GM18519 (cell line): ENCODE results near the gene SH3BP1.
"Not testable (repeated sequence)": the region's sequence is repeated elsewhere in the genome, so short reads cannot be mapped to it uniquely, and the experiment has no call there.

Source experiments
- ATAC-seq: cut with Tn5 transposase; IDR thresholded peaks from one replicate; pipeline ENCODE4 v1.9.1; 2021; ENCODE audit warnings: mild to moderate bottlenecking, moderate library complexity; ENCODE audit not compliant: unreplicated experiment, low FRiP score

The SH3BP1 gene, protein sequence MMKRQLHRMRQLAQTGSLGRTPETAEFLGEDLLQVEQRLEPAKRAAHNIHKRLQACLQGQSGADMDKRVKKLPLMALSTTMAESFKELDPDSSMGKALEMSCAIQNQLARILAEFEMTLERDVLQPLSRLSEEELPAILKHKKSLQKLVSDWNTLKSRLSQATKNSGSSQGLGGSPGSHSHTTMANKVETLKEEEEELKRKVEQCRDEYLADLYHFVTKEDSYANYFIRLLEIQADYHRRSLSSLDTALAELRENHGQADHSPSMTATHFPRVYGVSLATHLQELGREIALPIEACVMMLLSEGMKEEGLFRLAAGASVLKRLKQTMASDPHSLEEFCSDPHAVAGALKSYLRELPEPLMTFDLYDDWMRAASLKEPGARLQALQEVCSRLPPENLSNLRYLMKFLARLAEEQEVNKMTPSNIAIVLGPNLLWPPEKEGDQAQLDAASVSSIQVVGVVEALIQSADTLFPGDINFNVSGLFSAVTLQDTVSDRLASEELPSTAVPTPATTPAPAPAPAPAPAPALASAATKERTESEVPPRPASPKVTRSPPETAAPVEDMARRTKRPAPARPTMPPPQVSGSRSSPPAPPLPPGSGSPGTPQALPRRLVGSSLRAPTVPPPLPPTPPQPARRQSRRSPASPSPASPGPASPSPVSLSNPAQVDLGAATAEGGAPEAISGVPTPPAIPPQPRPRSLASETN

DNA sequence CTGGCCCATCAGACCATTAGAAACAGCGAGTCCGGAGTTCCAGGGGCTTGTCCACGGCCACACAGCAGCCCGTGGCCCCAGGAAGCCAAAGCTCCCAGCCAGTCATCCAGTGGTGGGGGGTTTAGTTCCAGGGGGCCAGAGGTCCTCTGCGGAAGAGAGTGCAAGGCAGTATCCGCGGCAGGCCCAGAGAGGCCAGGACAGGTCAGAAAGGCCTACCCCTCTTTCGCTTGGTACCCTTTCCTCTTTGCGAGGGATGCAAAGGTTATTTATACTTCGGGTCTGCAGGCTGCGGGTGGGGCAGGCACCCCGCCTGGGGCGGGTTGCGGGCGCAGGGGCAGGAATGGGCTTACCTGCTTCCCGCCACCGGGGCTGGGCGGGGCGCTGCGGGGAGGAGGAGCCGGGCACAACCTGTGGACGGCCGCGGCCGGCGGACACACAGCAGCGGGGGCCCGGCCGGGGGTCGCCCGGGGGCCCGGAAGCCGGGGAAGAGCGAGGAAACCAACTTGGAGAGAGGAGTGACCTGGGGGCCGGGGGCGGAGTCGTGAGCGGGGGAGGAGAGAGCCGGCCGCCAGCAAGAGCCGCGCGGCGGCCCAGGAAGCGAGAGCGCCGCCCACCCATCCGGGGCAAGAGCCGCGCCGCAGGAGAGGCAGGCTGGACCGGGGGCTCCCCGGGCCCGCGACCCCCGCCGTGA is at the start of gene SH3BP1:
TSS of gene SH3BP1 (plus strand) at position 600 of the 691 bp plus-strand sequence. CDS start 119 bp downstream, outside the sequence.
- no peak for ATAC-seq

DNA sequence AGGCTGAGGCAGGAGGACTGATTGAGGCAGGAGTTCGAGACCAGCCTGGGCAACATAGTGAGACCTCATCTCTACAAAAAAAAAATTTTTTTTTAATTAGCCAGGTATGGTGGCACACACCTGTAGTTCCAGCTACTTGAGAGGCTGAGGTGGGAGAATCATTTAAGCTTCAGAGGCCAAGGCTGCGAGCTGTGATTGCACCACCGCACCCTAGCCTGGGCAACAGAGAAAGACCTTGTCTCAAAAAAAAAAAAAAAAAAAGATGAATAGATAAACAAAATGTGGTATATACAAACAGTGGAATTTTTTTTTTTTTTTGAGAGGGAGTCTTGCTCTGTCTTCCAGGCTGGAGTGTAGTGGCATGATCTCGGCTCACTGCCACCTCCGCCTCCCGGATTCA is 48.4 kb upstream of the SH3BP1 start:
- not testable (repeated sequence) for ATAC-seq

- no peak for ATAC-seq
These were observed 47.6 kb upstream of the SH3BP1 start for GRCh38 chr22:37591823-37592404.

GRCh38 chr22:37594237-37594636 is 45.2 kb upstream of the SH3BP1 start:
- ATAC-seq, result no peak

- no peak for ATAC-seq
These were observed 40.3 kb upstream of the SH3BP1 start for GRCh38 chr22:37599153-37599552.

DNA sequence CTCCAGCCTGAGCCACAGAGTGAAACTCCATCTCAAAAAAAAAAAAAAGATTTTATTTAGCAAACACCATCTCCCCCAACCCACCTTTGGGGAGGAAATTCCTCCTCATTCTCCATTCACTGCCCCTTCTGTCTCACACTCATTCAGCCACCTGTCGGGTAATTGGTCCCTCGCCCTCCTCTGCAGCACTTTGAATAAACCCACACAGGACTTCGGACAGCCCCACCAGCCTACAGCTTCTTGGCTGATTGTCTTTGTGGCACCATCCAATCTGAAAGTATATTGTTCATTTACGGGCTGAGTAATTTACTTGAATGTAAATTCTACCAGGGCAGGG is 38.3 kb upstream of the SH3BP1 start:
- no peak for ATAC-seq

- ATAC-seq, result no peak
These were observed 37.7 kb upstream of the SH3BP1 start for GRCh38 chr22:37601540-37602442.

DNA sequence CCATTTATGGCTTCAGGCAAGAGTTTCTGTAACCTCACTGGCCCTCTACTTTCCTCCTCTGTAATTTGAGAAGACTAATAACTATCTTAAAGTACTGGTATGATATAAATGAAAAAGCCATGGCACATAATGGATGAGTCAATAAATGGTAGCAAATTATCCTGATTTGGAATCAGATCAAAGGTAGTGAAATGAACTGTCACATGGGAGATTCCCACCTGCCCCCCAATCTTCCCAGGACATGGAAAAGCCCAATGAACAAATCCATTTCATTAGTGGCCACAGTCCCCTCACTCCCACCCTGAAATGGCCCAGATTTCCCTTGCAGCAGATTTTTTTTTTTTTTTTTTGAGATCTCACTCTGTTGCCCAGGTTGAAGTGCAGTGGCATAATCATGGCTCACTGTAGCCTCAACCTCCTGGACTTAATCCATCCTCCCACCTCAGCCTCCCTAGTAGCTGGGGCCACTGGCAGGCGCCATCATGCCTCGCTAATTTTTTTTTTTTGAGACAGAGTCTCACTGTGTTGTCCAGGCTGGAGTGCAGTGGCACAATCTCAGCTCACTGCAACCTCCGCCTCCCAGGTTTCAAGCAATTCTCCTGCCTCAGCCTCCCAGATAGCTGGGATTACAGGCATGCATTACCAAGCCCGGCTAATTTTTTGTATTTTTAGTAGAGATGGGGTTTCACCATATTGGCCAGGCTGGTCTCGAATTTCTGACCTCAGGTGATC is 36.8 kb upstream of the SH3BP1 start:
- ATAC-seq, result not testable (repeated sequence)

DNA sequence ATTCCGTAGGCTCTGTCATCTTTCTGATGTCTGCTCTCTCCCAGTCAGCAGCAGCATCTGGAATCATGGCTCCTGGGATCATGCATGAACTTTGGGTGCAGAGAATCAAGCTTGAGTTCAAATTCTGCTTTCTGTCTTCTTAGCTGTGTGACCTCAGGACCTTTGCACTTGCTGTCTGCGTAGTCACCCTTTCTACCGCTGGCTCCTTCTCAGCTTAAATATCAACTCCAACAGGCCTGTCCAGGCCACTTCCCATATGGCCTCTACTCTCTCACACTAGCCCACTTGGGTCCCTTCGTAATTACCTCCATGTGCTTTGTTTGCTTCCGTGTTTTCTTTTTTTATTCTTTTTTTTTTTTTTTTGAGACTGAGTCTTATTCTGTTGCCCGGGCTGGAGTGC is 35.4 kb upstream of the SH3BP1 start:
- no peak for ATAC-seq

GRCh38 chr22:37604875-37605274 is 34.6 kb upstream of the SH3BP1 start:
- no peak for ATAC-seq

- no peak for ATAC-seq
These were observed 32.2 kb upstream of the SH3BP1 start for GRCh38 chr22:37607010-37607934.

DNA sequence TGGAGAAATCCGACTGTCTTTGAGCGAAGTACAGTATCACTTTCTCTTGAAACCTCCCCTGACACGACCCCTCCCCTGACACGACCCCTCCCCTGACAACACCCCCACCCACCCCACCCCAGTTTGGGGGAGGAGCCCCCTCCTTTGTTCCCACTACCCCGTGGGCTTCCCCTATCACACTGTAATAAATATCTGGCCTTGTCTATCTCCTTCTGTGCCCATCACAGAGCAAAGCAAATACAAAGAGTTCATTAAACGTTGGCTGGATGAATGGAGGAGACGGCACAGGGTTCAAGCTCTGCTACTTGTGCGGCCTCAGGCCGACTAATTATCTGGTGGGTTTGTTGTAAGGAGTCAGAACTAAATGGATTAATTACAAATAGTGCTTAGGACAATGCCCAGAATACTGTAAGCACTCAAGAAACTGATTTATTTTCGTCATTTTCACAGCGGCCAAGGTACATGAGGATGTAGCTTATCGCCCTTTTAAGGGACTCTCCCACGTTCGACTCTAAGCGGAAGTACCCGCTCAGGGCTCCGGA is 31.5 kb upstream of the SH3BP1 start:
- ATAC-seq, result peak; percentile 1

DNA sequence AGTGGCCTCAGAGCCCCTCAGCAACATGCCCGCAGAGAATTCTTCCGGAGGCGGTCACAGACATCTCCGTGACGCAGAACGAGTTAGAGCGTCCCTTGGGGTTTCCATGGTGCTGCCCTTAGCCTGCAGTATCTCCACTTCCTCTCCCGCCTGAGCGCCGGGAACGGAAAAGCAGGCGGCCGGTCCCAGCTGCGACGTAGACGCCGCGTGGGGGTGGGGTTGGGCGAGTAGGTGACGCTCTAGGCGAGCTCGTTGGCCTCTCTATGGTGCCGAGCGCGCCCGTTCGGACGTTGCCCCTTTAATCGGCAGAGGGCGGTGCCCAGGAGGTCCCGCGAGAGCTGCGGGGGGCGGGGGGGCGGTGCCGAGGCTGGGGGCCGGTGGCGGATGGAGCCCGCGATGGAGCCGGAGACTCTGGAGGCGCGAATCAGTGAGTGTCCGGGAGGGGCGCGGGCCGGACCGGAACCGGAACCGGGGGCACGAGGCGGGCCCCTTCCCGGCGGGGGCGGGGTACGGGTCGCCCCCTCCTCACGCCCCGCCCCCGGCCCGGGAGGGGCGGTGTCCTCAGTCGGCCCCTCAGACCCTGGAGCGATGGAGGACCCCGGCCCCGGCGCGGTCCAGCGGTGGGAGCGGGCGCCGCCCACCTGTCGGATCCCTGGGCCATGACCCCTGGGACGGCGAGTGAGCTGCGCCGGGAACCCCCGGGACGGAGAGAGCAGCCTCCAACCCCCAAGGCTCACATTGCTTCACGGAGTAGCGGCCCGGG is 30.8 kb upstream of the SH3BP1 start, which contains the start of gene GGA1:
TSS of gene GGA1 (plus strand) at position 358 of the 763 bp plus-strand sequence. CDS start at position 385, 27 bp downstream.
- ATAC-seq, result peak; percentile 51

DNA sequence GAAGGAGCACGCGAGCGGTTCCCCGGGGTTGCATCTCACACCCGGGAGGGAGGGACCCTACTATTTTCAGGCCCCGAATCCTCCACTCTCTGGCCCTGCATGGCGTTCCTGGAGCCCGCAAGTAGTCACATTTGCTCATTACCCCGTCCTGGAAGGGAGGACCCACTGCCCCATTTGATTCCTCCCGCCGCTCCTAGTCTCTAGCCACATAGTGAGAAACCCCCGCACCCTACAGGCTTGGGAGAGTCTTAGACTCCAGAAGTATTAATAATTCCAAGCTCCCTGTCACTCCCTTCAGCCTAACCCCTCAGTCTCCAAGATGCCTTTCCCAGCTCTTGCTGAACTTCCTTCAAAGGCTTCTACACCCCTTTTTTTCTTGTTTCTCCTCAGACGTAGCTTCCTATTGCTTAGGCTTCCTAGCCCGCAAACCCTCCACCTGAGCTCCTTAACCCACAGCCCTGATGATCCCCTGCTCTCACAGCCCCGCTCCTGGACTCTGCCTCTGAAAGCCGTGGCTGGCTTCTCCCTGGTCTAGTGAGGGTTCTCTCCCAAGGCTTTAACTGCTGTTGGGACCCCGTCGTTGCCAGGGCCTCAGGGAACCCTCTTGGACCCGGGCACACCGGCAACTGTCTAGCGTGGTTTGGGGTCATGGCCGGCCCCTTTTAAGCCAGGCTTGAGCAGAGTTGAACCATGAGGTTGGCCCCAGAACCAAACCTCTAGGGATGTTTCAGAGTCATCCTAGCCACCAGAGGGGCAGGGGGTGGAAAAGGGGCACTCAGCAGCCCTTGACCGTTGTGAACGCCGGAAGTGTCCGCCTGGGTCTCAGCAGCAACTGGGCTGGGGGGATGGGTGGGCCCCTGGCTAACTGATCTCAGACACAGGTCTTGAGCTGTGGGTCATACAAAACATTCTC is 30.0 kb upstream of the SH3BP1 start:
- no peak for ATAC-seq

DNA sequence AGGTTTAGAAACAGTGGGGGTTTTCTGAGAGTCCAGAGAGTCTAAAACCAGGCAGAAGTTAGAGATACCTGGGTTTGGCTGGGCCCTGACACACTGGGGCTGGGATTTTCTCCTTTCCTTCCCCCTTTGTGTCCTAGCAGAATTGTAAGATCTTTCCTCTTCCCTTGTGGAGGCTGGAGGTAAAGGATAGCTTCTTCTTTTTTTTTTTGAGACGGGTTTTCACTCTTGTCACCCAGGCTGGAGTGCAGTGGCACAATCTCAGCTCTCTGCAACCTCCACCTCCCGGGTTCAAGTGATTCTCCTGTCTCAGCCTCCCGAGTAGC is 29.4 kb upstream of the SH3BP1 start:
- not testable (repeated sequence) for ATAC-seq

DNA sequence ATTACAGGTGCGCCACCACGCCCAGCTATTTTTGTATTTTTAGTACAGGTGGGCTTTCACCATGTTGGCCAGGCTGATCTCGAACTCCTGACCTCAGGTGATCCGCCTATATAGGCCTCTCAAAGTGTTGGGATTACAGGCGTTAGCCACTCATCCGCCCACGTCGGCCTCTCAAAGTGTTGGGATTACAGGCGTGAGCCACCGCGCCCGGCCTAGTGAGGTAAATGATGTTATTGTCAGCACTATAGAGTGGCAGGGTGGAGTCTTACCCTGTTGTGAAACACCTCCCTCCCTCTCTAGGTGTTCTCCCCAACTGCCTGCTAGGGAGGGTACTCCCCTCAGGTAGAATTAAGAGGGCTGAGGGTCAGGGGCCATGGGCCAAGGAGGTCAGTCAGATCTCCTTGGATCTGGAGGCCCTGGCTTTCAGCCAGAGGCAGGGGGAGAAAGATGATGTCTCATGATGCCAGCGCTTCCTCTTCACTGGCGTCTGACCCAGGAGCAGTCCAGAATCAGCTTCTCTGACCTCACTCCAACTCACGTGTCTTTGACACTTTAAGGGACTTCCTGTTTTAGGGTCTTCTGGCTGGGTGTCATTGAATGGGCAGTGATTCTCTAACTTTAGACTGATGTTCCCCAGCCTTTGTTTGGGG is 28.9 kb upstream of the SH3BP1 start:
- no peak for ATAC-seq
